IPS-18c (cell line): ENCODE measurements around the gene ATP6V0E1.

Source experiments
- H3K4me3 ChIP-seq: 2 replicates; pipeline ENCODE4 v1.7.0; 2013; ENCODE audit warnings: low read depth, mild to moderate bottlenecking, low read length, moderate library complexity; ENCODE audit not compliant: insufficient read depth
- H3K9me3 ChIP-seq: one replicate; pipeline ENCODE4 v1.6.1; 2013; ENCODE audit warnings: mild to moderate bottlenecking, low read length, moderate library complexity; ENCODE audit not compliant: control insufficient read depth, insufficient read depth

Gene ATP6V0E1

GRCh38 chr5:172952034-172952511 lies 31.5 kb upstream of the ATP6V0E1 start:
- Histone ChIP-seq H3K4me3 (no peak overlapping the region), H3K9me3 (no peaks in the 10 kb centered on the region)

- H3K9me3 ChIP-seq: no peaks in the 10 kb centered on the region
- H3K4me3 ChIP-seq: no peak overlapping the region
Measured at GRCh38 chr5:172953776-172954675, 29.5 kb upstream of the ATP6V0E1 start.

DNA sequence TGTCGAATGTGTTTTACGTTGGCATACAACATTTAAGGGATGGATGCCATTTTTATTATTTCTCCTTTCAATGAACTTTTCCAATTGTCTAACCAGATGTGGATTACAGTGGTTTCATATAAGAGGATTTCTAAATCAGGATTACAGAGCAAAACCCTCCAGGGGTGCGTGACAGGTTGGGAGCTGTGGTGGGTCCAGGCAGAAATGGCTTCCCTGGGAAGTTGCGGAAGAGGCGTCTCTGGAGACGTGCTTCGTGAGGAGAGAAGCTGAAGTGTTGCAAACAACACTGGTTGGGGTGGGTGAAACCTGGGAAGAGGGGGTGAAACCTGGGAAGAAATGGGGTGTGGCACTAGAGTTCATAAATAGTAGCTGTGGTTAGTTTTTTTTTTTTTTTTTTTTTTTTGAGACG lies 28.8 kb upstream of the ATP6V0E1 start:
- H3K4me3 ChIP-seq: no peak overlapping the region
- H3K9me3 ChIP-seq: no peaks in the 10 kb centered on the region

DNA sequence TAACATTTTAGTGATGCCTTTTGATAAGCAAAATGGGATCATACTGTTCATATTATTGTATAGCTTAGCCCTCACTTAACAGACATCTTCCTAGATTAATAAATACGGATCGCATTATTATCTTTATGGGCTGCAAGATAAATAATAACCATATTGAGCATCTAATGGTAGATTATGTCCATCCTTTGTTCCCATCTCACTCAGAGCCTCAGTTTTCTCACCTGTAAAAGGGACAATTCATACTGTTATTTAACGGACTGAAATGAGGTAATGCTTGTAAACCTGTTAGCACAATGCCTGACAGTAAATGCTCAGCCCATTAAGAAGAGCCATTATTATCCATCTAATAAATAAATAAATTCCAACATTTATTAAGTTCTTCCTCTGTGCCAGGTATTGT lies 27.3 kb upstream of the ATP6V0E1 start:
- no peaks in the 10 kb centered on the region for H3K9me3 ChIP-seq

DNA sequence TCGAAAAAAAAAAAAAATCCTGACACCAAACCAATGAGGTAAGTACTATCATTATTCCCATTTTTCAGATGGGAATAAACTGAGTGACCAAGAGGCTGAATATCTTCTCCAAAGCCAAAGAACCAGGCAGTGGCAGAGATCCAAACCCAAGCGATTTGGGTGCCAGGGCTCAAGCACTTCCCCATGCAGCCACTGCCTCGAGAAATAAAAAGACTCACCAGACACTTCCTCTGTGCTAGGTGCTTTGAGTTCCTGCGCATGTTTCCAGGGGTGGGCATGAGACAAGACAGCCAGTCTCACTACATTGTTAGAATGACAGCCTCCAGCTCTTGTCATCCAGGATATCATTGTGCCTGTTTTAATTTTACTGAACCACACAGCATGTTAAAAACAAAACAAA lies 26.6 kb upstream of the ATP6V0E1 start:
- H3K9me3 ChIP-seq: no peaks in the 10 kb centered on the region
- no peak overlapping the region for H3K4me3 ChIP-seq

More for the DNA sequence above, 27.3 kb upstream of the ATP6V0E1 start:
- no peak overlapping the region for H3K4me3 ChIP-seq

DNA sequence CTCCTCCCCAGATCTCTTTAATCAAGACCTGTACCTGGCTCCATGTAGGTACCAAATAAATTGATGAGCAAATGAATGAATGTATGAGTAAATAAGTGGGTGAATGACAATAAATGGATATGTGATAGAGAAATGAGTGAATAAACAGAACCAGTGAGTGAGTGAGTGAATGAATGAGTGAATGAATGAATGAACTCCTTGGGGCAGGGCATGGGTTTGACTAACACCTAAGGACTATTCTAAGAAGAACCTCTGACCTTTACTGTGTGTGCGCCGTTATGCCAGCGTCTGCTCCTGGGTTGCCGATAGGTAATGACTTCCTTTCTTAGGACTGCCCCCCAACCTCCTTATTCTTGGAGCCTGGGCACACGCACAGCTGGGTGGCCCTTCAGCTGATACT lies 26.1 kb upstream of the ATP6V0E1 start:
- no peaks in the 10 kb centered on the region for H3K9me3 ChIP-seq
- H3K4me3 ChIP-seq: no peak overlapping the region

- Histone ChIP-seq H3K9me3 (no peaks in the 10 kb centered on the region), H3K4me3 (peak overlapping the region; percentile 100)
Measured at GRCh38 chr5:172958331-172959046, 25.1 kb upstream of the ATP6V0E1 start.

DNA sequence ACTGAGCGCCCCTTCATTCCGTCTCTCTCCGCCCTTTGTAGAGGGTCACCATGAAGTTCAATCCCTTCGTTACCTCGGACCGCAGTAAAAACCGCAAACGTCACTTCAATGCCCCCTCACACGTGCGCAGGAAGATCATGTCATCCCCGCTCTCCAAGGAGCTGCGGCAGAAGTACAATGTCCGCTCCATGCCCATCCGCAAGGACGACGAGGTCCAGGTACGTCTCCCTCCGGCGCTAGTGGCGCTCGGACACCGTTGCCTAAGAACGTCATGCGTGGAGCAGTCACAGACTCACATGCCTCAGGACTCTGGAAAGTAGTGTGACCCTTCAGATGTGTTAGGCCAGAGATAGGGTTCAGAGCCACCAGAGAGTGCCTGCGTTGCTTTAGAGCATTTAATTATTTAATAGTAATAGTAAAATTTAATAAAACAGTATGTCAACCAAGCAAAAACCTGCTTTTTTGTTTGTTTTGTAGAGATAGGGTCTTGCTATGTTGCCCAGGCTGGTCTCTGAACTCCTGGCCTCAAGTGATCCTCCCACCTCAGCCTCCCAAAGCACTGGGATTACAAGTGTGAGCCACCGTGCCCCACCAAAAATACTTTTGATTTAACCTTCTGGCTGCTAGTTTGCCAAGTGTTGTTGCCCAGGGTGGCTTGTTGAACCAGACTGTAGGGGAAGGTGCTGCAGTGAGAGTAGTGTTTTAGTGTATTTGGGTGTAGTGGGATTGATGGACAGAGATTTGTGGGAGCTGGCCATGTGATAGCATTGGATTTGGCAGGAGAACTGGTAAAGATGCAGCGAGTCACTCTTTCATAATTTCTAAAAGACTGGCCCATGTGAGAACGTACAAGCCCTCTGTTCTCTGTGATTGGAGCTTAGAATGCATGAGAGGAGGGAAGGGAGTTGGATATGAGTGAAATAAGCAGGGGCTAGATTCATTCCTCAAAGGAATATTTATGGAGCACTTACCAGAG lies 23.5 kb upstream of the ATP6V0E1 start:
- Histone ChIP-seq H3K4me3 (peak overlapping the region; percentile 100), H3K9me3 (no peaks in the 10 kb centered on the region)

DNA sequence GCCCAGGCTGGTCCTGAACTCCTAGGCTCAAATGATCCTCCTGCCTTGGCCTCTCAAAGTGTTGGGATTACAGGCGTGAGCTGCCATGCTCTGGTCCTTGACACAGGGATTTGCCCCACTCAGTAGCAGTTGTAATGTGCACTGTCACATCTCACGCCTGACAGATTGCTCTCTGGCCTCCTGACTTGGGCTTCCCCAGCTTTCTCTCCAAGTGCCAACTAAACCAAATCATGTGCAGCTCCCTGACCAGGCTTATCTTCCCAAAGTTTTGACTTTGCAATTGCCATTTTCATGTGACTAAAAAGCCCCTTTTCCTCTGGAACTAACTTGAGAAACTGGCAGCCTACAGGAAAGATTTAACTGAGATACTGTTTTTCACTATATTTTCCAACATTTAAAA lies 13.7 kb upstream of the ATP6V0E1 start:
- Histone ChIP-seq H3K4me3 (no peak overlapping the region), H3K9me3 (no peaks in the 10 kb centered on the region)

GRCh38 chr5:172971482-172971881 lies 12.1 kb upstream of the ATP6V0E1 start:
- no peak overlapping the region for H3K4me3 ChIP-seq
- no peaks in the 10 kb centered on the region for H3K9me3 ChIP-seq

DNA sequence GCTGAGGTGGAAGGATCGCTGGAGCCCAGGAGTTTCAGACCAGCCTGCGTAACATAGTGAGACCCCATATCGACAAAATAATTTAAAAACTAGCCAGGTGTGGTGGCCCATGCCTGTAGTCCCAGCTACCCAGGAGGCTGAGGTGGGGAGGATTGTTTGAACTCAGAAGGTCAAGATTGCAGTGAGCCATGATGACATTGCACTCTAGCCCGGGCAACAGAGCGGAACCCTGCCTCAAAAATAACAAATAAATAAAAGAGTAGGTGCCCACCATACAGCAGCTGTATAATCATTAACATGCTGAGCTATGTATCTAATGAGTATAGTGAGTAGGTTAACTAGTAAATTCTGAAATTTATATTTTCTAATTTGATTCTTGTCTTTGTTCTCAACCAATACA lies 11.0 kb upstream of the ATP6V0E1 start:
- no peaks in the 10 kb centered on the region for H3K9me3 ChIP-seq
- no peak overlapping the region for H3K4me3 ChIP-seq

DNA sequence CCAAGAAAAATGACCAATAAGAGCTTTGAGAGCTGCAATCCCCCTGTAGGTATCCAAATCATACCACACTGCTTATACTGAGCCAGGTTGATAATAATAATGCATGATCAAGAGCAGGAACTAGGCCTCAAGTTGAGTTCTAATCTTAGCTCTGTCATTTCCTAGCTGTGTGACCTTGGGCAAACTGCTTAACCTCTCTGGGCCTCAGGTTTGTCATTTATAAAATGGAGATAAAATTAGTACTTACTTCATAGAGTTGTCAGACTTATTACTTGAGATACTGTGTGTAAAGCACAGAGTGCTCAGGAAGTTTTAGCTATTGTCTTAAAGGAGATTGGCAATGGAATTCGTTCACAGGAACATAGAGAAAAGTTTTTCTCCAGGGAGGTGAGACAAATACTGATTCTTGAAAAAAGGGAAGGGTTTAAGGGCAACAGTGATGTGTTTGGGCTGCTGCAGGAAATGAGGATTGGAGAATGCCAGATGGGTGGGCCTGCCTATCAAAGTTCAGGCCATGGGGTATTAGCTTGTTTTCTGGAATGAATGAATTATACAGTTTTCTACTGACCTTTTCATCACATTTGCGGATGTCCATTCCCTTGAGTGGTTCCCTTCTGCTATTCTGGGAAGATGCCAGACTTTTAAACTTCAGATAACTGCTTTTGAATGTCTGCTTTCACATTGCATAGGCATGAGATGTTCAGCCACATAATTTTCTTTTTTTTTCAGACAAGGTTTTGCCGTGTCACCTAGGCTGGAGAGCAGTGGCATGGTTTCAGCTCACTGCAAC lies 10.2 kb upstream of the ATP6V0E1 start:
- Histone ChIP-seq H3K9me3 (no peaks in the 10 kb centered on the region), H3K4me3 (no peak overlapping the region)

DNA sequence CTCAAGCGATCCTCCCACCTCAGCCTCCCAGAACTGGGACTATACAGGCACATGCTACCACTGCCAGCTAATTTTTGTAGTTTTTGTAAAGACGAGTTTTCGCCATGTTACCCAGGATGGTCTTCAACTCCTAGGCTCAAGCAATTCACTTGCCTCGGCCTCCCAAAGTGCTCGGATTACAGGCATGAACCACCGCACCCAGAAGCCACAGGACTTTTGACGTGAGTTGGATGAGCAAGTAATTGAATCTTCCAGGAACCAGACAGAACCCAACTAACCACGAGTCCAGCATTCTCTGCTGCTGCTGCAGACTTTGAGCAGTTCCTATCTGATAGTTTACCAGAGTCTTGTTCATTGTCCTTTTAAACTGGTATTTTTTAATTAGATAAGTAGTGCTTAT lies 9.6 kb upstream of the ATP6V0E1 start:
- no peaks in the 10 kb centered on the region for H3K9me3 ChIP-seq
- H3K4me3 ChIP-seq: no peak overlapping the region

- no peak overlapping the region for H3K4me3 ChIP-seq
- no peaks in the 10 kb centered on the region for H3K9me3 ChIP-seq
Measured at GRCh38 chr5:172975289-172975688, 8.3 kb upstream of the ATP6V0E1 start.

DNA sequence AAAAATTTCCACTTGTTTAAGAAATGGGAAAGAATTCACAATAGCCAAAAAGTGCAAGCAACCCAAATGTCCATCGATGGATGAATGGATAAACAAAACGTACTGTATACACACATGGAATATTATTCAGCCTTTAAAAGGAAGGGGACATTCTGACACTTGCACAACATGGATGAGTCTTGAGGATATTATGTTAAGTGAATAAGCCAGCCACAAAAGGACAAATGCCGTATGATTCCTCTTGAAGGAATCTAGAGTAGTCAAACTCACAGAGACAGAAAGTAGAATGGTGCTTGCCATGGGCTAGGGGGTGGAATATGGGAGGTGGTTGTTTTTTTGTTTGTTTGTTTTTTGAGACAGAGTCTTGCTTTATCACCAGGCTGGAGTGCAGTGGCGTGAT lies 3.8 kb upstream of the ATP6V0E1 start:
- Histone ChIP-seq H3K9me3 (no peaks in the 10 kb centered on the region), H3K4me3 (no peak overlapping the region)

DNA sequence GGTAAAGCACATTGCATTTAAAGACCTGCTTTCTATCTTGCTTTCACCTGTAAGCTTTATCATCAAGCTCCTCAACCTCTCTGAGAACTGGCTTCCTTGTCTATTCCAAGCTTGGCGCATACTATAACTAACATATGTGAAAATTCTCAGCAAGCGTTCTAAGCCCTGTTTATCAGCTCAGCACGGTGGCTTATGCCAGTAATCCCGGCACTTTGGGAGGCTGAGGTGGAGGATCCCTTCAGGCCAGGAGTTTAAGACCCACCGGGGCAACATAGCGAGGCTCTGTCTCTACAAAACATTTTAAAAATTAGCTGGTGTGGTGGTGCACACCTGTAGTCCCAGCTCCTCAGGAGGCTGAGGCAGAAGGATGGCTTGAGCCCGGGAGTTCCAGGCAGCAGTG lies 1.6 kb upstream of the ATP6V0E1 start:
- no peak overlapping the region for H3K4me3 ChIP-seq

More for the DNA sequence above, 1.6 kb upstream of the ATP6V0E1 start:
- no peaks in the 10 kb centered on the region for H3K9me3 ChIP-seq
